ENCODE results near the gene ADAMTS16.

The ADAMTS16 gene

DNA sequence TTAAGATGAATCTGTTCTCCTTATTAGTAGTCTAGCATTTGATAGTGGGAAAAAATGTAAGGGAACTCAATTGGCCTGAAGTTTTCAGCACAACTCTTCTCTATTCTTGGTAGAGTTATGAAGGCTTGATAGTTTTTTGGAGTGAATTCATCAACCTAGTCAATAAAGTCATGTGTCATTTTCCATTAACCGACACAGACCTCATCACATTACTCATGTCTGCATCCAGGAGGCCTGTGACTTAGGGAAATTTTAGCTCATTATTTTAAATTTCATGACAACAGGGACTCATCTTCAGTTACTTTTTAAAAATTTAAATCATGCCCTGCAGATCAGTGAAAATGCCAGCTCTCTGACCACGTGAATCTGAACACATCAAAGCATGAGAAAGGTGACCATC is 63.3 kb downstream of the ADAMTS16 start:
- TF ChIP-seq, protein P1, sequence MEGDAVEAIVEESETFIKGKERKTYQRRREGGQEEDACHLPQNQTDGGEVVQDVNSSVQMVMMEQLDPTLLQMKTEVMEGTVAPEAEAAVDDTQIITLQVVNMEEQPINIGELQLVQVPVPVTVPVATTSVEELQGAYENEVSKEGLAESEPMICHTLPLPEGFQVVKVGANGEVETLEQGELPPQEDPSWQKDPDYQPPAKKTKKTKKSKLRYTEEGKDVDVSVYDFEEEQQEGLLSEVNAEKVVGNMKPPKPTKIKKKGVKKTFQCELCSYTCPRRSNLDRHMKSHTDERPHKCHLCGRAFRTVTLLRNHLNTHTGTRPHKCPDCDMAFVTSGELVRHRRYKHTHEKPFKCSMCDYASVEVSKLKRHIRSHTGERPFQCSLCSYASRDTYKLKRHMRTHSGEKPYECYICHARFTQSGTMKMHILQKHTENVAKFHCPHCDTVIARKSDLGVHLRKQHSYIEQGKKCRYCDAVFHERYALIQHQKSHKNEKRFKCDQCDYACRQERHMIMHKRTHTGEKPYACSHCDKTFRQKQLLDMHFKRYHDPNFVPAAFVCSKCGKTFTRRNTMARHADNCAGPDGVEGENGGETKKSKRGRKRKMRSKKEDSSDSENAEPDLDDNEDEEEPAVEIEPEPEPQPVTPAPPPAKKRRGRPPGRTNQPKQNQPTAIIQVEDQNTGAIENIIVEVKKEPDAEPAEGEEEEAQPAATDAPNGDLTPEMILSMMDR (IDR thresholded peaks at IDR 0.05; ENCODE audit: insufficient read depth, low read depth, low read length, missing control alignments): no peak
- no peak overlapping the region for H3K4me3 ChIP-seq (ENCODE audit: low read depth, low read length)
- DNase-seq (ENCODE audit: low read depth): no peak

DNA sequence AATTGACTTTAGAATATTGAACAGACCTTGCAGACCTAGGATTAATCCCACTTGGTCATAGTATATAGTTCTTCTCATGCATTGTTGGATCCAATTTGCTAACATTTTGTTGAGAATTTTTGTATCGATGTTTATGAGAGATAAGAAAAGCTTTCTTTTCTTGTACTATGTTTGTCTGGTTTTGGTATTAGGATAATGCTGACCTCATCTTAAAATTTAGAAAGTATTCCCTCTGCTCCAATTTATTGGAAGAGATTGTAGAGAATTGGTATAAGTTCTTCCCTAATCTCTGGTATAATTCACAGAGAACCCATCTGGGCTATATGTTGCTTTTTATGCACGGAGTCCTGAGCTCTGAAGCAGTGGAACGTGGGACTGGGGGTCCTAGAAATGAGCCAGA is 67.7 kb downstream of the ADAMTS16 start:
- H3K4me3 ChIP-seq (ENCODE audit: low read depth, low read length): no peak overlapping the region
- no peak for DNase-seq (ENCODE audit: low read depth)
- TF ChIP-seq, protein P1 (IDR thresholded peaks at IDR 0.05; ENCODE audit: insufficient read depth, low read depth, low read length, missing control alignments): no peak

DNA sequence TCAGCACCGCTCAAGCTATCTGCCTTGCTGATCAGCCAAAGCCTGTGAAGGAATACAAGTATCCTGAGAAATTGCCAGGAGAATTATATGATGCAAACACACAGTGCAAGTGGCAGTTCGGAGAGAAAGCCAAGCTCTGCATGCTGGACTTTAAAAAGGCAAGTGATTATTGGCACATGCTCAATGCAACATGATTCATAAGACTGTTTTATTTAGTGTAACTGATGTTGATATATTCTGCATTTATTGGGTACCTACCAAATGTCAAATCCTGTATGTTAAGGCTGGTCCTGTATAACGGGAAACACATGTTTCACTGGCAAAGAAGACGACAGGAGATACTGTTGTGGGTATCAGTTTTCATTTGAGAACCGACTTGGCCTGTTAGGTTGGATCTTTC is 69.0 kb downstream of the ADAMTS16 start:
- H3K4me3 ChIP-seq (ENCODE audit: low read depth, low read length): no peak overlapping the region
- TF ChIP-seq, protein P1 (IDR thresholded peaks at IDR 0.05; ENCODE audit: insufficient read depth, low read depth, low read length, missing control alignments): no peak
- DNase-seq (ENCODE audit: low read depth): no peak

- no peak for DNase-seq (ENCODE audit: low read depth)
- TF ChIP-seq, protein P1 (IDR thresholded peaks at IDR 0.05; ENCODE audit: insufficient read depth, low read depth, low read length, missing control alignments): no peak
These were observed 69.6 kb downstream of the ADAMTS16 start for GRCh38 chr5:5209510-5210286.

DNA sequence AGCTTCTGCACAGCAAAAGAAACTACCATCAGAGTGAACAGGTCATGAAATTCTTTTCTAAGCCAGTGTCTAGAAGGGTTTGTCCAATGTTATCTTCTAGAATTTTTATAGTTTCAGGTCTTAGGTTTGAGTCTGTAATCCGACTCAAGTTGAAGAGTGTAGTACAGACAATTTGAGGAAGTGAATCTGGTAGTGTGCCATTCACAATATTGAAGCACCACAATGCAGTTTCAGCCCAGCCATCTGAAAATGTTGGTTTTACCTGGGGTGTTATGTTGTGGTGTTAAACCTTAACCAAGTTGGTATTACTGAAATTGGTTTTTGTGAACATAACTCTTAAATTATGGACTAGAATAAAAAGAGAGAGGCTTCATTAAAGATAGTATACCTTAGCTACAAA is 77.2 kb downstream of the ADAMTS16 start:
- peak; percentile 23 for DNase-seq (ENCODE audit: low read depth)
- H3K4me3 ChIP-seq (ENCODE audit: low read depth, low read length): no peak overlapping the region
- TF ChIP-seq, protein P1 (IDR thresholded peaks at IDR 0.05; ENCODE audit: insufficient read depth, low read depth, low read length, missing control alignments): no peak

More at GRCh38 chr5:5209510-5210286, 69.6 kb downstream of the ADAMTS16 start:
- H3K4me3 ChIP-seq (ENCODE audit: low read depth, low read length): no peak overlapping the region

DNA sequence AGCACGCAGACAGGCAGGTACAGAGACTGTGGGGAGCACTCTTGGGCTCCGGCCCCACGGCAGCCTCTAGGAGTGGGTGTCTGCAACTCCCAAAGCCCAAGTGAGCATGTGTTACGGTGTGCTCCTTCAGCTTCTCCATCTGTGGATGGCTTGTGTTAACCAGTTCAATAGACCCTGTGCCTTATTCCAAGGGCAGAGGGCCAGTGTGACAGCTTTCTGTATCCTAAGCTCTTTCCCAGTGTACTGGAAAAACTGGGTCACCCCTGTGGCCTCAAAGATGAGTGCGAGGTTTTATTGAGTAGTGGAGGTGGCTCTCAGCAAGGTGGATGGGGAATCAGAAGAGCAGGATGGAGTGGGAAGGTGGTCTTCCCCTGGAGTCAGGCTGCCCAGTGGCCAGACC is 78.3 kb downstream of the ADAMTS16 start:
- TF ChIP-seq, protein P1 (IDR thresholded peaks at IDR 0.05; ENCODE audit: insufficient read depth, low read depth, low read length, missing control alignments): no peak
- DNase-seq (ENCODE audit: low read depth): no peak
- H3K4me3 ChIP-seq (ENCODE audit: low read depth, low read length): no peak overlapping the region

GRCh38 chr5:5219541-5219940 is 79.4 kb downstream of the ADAMTS16 start:
- TF ChIP-seq, protein P1 (IDR thresholded peaks at IDR 0.05; ENCODE audit: insufficient read depth, low read depth, low read length, missing control alignments): no peak
- DNase-seq (ENCODE audit: low read depth): no peak
- no peak overlapping the region for H3K4me3 ChIP-seq (ENCODE audit: low read depth, low read length)
